ENCODE data around the gene OR2AK2. TPM values are rescaled to one million over a fixed set of nuclear protein-coding genes. Genes with fewer than 3 reads are reported as not detected.

OR2AK2 gene
- not detected for total RNA-seq
- long read RNA-seq: 0 reads

GRCh38 chr1:247964933-247965332 lies at the start of gene OR2AK2:
OR2AK2 (plus strand) TSS chr1:247965233; CDS start chr1:247965377, 144 bp downstream.
- Histone ChIP-seq H3K4me1 (no peaks in the 10 kb centered on the region), H3K27me3 (ENCODE audit: low read depth) (no peaks in the 10 kb centered on the region), H3K4me3 (no peak within 1 kb of the TSS), H3K27ac (replicated peaks) (no peak within 1 kb of the TSS), H3K9me3 (replicated peaks) (no peaks in the 10 kb centered on the region), H3K36me3 (no peaks in the 10 kb centered on the region)
- DNase-seq: no peak
- intact Hi-C loops (cut with micrococcal nuclease): no loop called here
- no peak for TF ChIP-seq CTCF (IDR thresholded peaks at IDR 0.05; ENCODE audit: borderline replicate concordance)

- Histone ChIP-seq H3K27me3 (ENCODE audit: low read depth) (peaks cover 3% of the 10 kb centered on the region), H3K36me3 (no peaks in the 10 kb centered on the region), H3K4me3 (no peak within 1 kb of the TSS), H3K27ac (replicated peaks) (no peak within 1 kb of the TSS), H3K4me1 (no peaks in the 10 kb centered on the region), H3K9me3 (replicated peaks) (no peaks in the 10 kb centered on the region)
- intact Hi-C loops (cut with micrococcal nuclease): no loop called here
- TF ChIP-seq CTCF (IDR thresholded peaks at IDR 0.05; ENCODE audit: borderline replicate concordance): no peak
- no peak for DNase-seq
Observed at GRCh38 chr1:247919952-247920351, 45.1 kb upstream of the OR2AK2 start, which contains the start of gene OR2T8. OR2T8 (plus strand) TSS chr1:247920252; CDS start chr1:247921018, 766 bp downstream.

GRCh38 chr1:247923941-247924340 lies 41.1 kb upstream of the OR2AK2 start:
- no peaks in the 10 kb centered on the region for H3K27me3 ChIP-seq (ENCODE audit: low read depth)
- no peaks in the 10 kb centered on the region for H3K9me3 ChIP-seq (replicated peaks)
- intact Hi-C loops (cut with micrococcal nuclease): no loop called here
- no peak for DNase-seq
- H3K4me1 ChIP-seq: no peaks in the 10 kb centered on the region
- H3K4me3 ChIP-seq: no peak overlapping the region
- no peak for TF ChIP-seq CTCF (IDR thresholded peaks at IDR 0.05; ENCODE audit: borderline replicate concordance)
- H3K27ac ChIP-seq (replicated peaks): no peak overlapping the region
- no peaks in the 10 kb centered on the region for H3K36me3 ChIP-seq

- H3K4me3 ChIP-seq: no peak within 1 kb of the TSS
- no peak for TF ChIP-seq CTCF (IDR thresholded peaks at IDR 0.05; ENCODE audit: borderline replicate concordance)
- H3K27ac ChIP-seq (replicated peaks): no peak within 1 kb of the TSS
- H3K9me3 ChIP-seq (replicated peaks): no peaks in the 10 kb centered on the region
- intact Hi-C loops (cut with micrococcal nuclease): no loop called here
- H3K4me1 ChIP-seq: no peaks in the 10 kb centered on the region
- no peaks in the 10 kb centered on the region for H3K27me3 ChIP-seq (ENCODE audit: low read depth)
- no peaks in the 10 kb centered on the region for H3K36me3 ChIP-seq
- no peak for DNase-seq
Observed at GRCh38 chr1:247924868-247925267, 40.2 kb upstream of the OR2AK2 start, which contains the start of gene OR2AJ1. OR2AJ1 (plus strand) TSS chr1:247924889; CDS start chr1:247933769, 8,880 bp downstream.

GRCh38 chr1:247933989-247934388 lies 31.0 kb upstream of the OR2AK2 start:
- no peak overlapping the region for H3K4me3 ChIP-seq
- no peaks in the 10 kb centered on the region for H3K36me3 ChIP-seq
- TF ChIP-seq CTCF (IDR thresholded peaks at IDR 0.05; ENCODE audit: borderline replicate concordance): no peak
- no peak for DNase-seq
- peaks cover 19% of the 10 kb centered on the region for H3K27me3 ChIP-seq (ENCODE audit: low read depth)
- intact Hi-C loops (cut with micrococcal nuclease): no loop called here
- peaks cover 15% of the 10 kb centered on the region for H3K9me3 ChIP-seq (replicated peaks)
- no peak overlapping the region for H3K27ac ChIP-seq (replicated peaks)
- H3K4me1 ChIP-seq: no peaks in the 10 kb centered on the region
